IPS-NIHi7 (cell line): ENCODE results near the gene PCDH9.
"Not testable (repeated sequence)": the region's sequence is repeated elsewhere in the genome, so short reads cannot be mapped to it uniquely, and the experiment has no call there.

Experiments used
- DNase-seq: peaks from one replicate; pipeline ENCODE4 v3.0.0; 2012; ENCODE audit warnings: mixed read lengths; ENCODE audit errors: extremely low spot score

The PCDH9 gene

GRCh38 chr13:67125681-67126080, 104.5 kb downstream of the PCDH9 start:
- no peak for DNase-seq

GRCh38 chr13:67123165-67123564, 107.0 kb downstream of the PCDH9 start:
- DNase-seq, result no peak

- DNase-seq, result no peak
Measured at GRCh38 chr13:67122251-67122650, 107.9 kb downstream of the PCDH9 start.

- DNase-seq, result no peak
Measured at GRCh38 chr13:67120872-67121531, 109.1 kb downstream of the PCDH9 start.

DNA sequence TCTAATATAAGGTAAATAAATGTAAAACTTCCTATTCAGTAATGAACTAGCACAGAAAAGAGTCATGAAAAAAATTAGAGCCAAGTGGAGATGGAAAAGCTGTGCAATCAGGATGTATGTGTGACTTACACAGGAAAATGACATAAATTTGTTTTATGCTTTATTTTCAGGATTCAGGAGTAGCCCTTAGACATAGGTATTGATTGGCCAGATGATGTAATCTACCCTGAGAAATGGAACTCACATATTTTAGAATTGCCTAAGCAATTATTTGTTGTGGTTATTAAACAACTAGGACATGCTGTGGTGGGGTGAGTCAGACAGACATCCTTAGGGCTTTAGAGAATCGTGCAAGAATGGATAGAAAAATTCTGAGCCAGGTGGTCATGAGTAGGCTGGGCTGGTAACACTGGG, 110.6 kb downstream of the PCDH9 start:
- no peak for DNase-seq

DNA sequence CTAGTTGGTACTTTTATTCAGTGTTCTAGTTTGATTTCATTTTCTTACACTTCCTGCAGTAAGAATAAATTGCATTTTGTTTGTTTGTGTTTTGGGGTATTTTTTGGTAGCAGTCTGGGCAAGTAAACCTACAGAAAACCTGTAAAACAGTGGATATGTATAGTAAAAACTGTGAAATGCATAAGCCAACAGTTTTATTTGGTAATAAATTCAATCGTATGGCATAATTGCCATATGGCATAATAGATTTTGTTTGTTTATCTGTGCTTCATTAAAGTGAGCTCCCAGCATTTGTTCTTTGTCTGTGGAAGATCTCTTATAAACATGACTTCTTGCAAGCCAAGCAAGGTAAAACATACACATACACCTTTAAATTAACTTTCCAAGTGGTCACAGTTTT, 111.9 kb downstream of the PCDH9 start:
- no peak for DNase-seq

DNA sequence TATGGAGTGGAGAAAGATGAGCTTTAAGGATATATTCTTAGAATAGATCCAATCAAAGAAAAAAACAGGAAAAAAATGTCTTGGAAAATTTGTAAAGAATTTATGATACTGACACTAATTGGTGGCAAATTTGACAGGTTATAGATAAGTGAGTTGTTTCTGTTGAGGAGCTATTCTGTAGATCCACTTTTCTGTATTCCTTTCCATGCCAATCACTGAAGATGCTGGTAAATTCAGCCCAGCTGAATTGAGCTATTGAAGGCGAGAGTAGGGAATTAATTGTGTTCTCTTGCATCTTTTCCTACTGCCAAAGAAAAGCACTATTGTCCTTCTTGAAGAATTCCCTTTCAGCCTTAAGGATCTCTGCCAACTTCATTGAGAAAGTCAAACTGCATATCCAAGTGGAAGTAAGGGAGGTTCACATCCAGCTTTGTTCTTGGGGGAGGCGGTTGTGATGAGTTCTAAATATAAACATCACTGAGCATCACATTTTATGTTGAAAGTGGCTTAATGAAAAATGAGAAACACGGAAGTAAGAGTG, 113.1 kb downstream of the PCDH9 start:
- no peak for DNase-seq

GRCh38 chr13:67107979-67108378, 122.2 kb downstream of the PCDH9 start:
- no peak for DNase-seq

GRCh38 chr13:67106502-67107057, 123.6 kb downstream of the PCDH9 start:
- DNase-seq, result no peak

DNA sequence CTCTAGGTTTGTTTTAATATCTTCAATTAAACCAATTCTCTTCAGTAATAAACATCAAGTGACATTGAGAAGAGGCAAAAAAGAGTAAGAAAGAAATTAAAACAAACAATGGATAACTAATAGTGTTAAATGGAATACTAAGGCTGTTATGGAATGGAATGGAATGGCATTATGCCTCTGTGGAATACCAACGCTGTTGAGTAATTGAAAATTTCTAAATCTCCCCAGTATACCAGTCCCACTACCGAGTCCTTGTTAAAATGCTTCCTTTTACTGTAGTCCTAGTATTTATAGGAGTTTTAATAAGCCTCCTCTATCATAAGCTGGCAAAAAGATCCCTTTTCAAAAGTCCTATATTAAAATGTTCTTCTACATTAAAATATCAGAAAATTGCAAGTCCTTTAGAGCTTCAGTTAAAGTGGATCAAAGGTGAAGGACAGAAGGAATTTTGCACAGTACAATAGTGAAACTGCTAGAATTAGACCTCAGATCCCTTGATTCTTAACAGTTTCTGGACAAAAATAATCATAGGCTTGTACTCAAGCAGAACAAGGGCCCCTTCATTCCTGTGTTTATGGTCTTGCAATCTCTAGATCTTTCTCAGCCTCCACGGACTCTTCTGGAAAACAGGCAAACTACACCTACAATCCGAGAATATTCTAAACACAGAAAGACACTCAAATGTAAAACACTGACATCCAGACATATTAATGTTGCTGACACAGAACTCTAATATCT, 128.2 kb downstream of the PCDH9 start:
- DNase-seq, result no peak

GRCh38 chr13:67100730-67101129, 129.4 kb downstream of the PCDH9 start:
- peak; percentile 11 for DNase-seq

DNA sequence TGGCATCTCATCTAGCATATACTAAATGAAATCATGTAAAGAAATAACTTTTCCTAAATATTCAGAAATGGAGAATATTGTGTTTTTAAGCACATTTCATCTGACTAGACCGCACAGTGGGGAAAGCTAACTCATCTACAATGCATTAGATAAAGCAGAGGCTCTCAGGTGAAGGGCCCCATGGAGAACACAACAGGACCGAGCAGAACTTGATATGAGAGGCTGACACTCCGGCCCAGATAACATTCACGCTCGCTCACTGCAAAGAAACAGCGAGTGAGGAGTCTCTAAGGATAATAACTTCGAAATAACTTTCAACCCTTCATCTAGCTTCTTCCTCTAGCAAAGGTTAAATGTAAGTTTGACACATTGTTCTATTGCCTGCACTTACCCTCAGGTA, 130.6 kb downstream of the PCDH9 start:
- DNase-seq, result no peak

- DNase-seq, result no peak
Measured at GRCh38 chr13:67097892-67098452, 132.2 kb downstream of the PCDH9 start.

GRCh38 chr13:67096893-67097292, 133.2 kb downstream of the PCDH9 start:
- DNase-seq, result not testable (repeated sequence)

DNA sequence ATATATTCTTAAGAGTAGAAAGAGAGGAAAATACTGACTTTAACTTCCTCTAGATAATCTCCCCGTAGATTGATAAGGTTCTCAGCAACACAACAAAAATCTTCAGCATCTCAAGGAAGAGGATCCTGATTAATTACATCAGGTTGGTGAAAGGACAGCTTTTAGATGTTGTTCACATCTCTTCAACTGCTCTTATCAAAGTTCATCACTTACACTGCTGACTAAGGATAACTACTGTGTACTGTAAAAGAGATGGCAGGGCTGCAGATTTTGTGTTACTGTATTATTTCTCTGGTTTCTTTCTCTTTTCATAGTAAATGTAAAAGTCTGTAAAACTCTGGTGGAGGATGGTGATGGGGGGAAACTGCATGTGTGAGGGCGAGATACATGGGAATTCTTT, 133.7 kb downstream of the PCDH9 start:
- DNase-seq, result no peak

DNA sequence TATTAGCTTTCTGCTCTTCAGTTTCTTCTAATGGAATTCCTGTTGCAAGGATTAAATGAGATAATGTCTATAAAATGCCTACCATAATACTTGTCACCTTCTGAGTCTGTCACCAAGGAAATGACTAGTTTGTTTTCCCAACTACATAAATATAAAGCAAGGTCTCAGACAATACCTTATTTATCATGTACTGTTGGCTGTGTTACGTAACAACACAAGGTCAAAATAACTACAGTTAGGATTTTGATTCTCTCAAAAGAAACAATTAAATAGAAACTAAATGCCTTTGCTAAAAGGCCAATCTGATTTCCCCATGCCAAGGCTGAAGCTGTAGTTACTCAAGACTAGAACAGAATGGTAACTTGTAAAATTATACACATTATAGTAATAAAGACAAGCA, 134.5 kb downstream of the PCDH9 start:
- DNase-seq, result no peak

GRCh38 chr13:67094952-67095351, 135.2 kb downstream of the PCDH9 start:
- DNase-seq, result no peak

DNA sequence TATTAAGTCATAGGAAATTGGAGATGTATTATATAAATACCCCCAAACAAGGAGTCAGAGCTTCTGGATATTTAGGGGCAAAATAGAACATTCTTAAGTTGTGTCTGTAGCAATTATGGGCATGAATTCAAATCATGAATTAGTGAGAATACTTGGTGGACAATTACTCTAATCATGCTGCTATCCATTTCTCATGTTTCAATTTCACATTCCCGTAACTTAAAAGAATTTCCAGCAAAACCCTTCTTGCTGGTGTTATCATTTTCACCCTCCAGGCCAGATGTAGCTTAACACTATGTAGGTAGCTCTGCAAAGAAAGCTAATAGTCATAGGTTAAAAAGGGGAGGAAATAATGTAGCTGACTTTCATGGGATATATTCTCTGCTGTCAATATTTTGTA, 136.1 kb downstream of the PCDH9 start:
- no peak for DNase-seq

DNA sequence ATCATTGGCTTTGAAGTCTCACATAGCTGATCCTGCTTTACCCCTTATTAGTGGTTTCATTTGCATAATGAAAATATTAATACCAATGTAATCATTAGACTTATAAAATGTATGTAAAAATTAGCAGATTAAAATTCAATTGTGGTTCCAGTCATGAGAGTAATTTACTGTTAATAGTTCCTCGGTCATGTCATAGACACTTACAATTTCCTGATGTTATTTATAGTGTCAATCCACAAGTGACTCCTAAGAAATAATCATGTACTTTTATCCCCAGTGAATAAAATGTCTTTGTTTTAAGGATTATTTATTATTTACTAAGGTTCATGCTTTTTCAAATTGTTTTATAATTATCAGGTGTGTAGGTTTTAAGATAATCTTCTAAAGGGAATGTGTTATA, 138.5 kb downstream of the PCDH9 start:
- DNase-seq, result no peak

DNA sequence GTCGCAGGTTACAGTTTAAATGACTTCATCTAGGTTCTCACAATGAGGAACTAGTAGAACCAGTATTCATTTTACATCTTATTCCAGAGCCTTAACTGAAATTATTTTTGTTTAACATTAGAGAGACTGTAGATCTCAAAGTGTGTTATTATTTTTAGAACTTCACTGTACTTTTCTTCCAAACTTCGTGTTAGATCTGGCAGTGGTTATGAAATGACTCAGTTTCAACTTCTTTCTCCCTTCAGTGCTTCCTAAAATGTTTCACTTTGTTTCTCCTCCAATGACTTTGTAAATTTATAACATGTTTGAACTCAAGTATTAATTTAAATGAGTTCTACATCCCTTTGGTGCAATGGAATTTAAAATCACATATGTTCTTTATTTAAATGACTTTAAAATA, 139.3 kb downstream of the PCDH9 start:
- no peak for DNase-seq

DNA sequence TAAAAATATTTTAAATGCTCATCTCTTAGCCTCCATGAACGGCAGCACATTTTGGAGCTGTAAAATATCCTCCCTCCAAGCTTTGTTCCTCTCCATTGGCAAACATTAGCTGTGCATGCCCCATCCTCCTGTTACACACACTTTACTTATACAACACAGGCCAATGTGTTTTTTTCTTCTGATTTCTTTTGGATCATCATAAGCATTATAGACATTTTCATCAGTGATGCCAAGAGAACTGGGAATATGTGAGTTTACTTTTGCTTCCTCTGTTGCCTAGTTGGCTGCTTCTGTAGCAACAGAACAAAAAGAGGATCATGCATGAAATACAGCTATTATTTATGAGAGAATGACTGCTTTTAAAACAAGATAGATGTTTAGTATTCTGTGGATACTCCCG, 142.6 kb downstream of the PCDH9 start:
- no peak for DNase-seq

DNA sequence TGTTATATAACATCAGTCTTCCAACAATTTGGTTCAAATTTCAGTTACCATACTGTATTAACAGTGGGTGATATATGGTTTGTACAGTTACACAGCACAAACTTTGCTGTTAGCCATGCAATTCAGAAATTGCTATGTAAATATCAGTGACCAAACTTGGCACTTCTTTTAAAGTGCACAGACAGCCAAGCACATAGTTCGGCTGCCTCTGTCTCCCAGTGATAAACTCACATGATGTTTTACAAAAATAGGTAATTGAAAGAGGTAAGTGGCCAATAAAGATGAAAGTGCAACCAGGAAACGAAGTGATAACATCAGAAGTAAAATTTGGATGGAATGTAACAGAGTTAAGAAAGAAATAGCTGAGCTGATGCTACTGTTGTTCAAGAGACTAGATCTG, 143.9 kb downstream of the PCDH9 start:
- DNase-seq, result no peak

GRCh38 chr13:67084066-67084465, 146.1 kb downstream of the PCDH9 start:
- no peak for DNase-seq
